GM12878 (cell line): ENCODE measurements around the gene NCKIPSD. TPM values are rescaled to one million over a fixed set of nuclear protein-coding genes. Genes with fewer than 3 reads are reported as not detected.

Experiments used
- microRNA-seq: library from miRNA; unstranded; fragments of <30 nt; microRNA quantifications from one replicate; pipeline ENCODE4, GENCODE V29; 2018
- polyA plus RNA-seq, 11 experiments: library from polyadenylated mRNA; depleted of rRNA in 4 of 11; unstranded in 6 of 11; stranded (reverse) in 5 of 11; fragments of >200 nt; fragmentation: Nextera tagmentation in 4 of 11; fragmentation: Illumina TruSeq in 1 of 11; extraction: Ambion mirVana in 4 of 11; extraction: Trizol in 1 of 11; gene quantifications; 1 replicate in 1 of 11; 2 replicates in 10 of 11; pipeline versions ENCODE4 v1.2.1 to v1.2.3, GENCODE V29; 2011 to 2016; ENCODE audit warnings: inconsistent platforms in 2 of 11, missing spikeins in 2 of 11, low read depth in 1 of 11
- small RNA-seq: library from RNA; depleted of rRNA; stranded (forward); fragments of <200 nt; gene quantifications from one replicate; pipeline ENCODE3, GENCODE V24; 2014
- total RNA-seq, 4 experiments: library from RNA; depleted of rRNA in 3 of 4; stranded (reverse); fragments of >200 nt in 3 of 4; fragmentation: Illumina TruSeq in 1 of 4; extraction: Trizol in 1 of 4; gene quantifications; 2 replicates each; pipeline versions ENCODE4 v1.2.1 to v1.2.3, GENCODE V29; 2013 to 2021

Gene NCKIPSD
- total and polyA plus RNA-seq, 10 of the 15 experiments (the other 5 are each of a cell fraction or from before 2014, with no cell fraction given): 0.93 to 31.6 (median 15.2) TPM

Small RNA genes lying within 50 kb of the gene (microRNA-seq; reads per million reads assigned to microRNA genes)
- gene MIR4793: not detected

Small RNA genes lying within 50 kb of the gene (small RNA-seq; reads per million reads assigned to genes)
- not detected for gene AC141002.1

Other genes with a start within 250 kb of the NCKIPSD start
Only the 7 nearest of the 15 such genes appear.
- gene UCN2, start 122.1 kb downstream of the NCKIPSD start, total RNA-seq (2014; rRNA removed): not detected in 2 replicates
- not detected in 2 replicates for gene UCN2, start 122.1 kb downstream of the NCKIPSD start, total RNA-seq (2014; rRNA removed; fragmentation: Illumina TruSeq; extraction: Trizol)
- not detected in 2 replicates for gene UCN2, start 122.1 kb downstream of the NCKIPSD start, total RNA-seq (2021)
- gene UCN2, start 122.1 kb downstream of the NCKIPSD start, polyA plus RNA-seq (2011; rRNA removed): not detected in 2 replicates
- not detected in 2 replicates for gene UCN2, start 122.1 kb downstream of the NCKIPSD start, polyA plus RNA-seq (2014; fragmentation: Illumina TruSeq; extraction: Trizol)
- not detected for gene UCN2, start 122.1 kb downstream of the NCKIPSD start, polyA plus RNA-seq (2014; fragmentation: Nextera tagmentation; extraction: Ambion mirVana)
- 0.05 TPM in 1 of 2 replicates, not detected in the other for gene UCN2, start 122.1 kb downstream of the NCKIPSD start, polyA plus RNA-seq (2014; rRNA removed)
- gene UCN2, start 122.1 kb downstream of the NCKIPSD start, polyA plus RNA-seq (2016; fragmentation: Nextera tagmentation; extraction: Ambion mirVana): not detected
- gene COL7A1, start 90.6 kb downstream of the NCKIPSD start, total RNA-seq (2014; rRNA removed): 0.11 and 0.23 TPM in 2 replicates
- 0.28 and 0.31 TPM in 2 replicates for gene COL7A1, start 90.6 kb downstream of the NCKIPSD start, total RNA-seq (2014; rRNA removed; fragmentation: Illumina TruSeq; extraction: Trizol)
- gene COL7A1, start 90.6 kb downstream of the NCKIPSD start, total RNA-seq (2021): 0.64 and 1.9 TPM in 2 replicates
- gene COL7A1, start 90.6 kb downstream of the NCKIPSD start, polyA plus RNA-seq (2011; rRNA removed): 0.32 and 1.4 TPM in 2 replicates
- gene COL7A1, start 90.6 kb downstream of the NCKIPSD start, polyA plus RNA-seq (2014; fragmentation: Illumina TruSeq; extraction: Trizol): 0.24 TPM in 1 of 2 replicates, not detected in the other
- gene COL7A1, start 90.6 kb downstream of the NCKIPSD start, polyA plus RNA-seq (2014; fragmentation: Nextera tagmentation; extraction: Ambion mirVana): under 1 TPM in 1 of 2 experiments, not detected in 1; 0.24 TPM
- 1.0 and 1.3 TPM in 2 replicates for gene COL7A1, start 90.6 kb downstream of the NCKIPSD start, polyA plus RNA-seq (2014; rRNA removed)
- gene COL7A1, start 90.6 kb downstream of the NCKIPSD start, polyA plus RNA-seq (2016; fragmentation: Nextera tagmentation; extraction: Ambion mirVana): under 1 TPM; 0.01 to 0.29 TPM
- gene UQCRC1, start 76.3 kb downstream of the NCKIPSD start, total RNA-seq (2014; rRNA removed): 220 and 233 TPM in 2 replicates
- gene UQCRC1, start 76.3 kb downstream of the NCKIPSD start, total RNA-seq (2014; rRNA removed; fragmentation: Illumina TruSeq; extraction: Trizol): 210 and 214 TPM in 2 replicates
- gene UQCRC1, start 76.3 kb downstream of the NCKIPSD start, total RNA-seq (2021): 254 and 259 TPM in 2 replicates
- gene UQCRC1, start 76.3 kb downstream of the NCKIPSD start, polyA plus RNA-seq (2011; rRNA removed): 274 and 426 TPM in 2 replicates
- gene UQCRC1, start 76.3 kb downstream of the NCKIPSD start, polyA plus RNA-seq (2014; fragmentation: Illumina TruSeq; extraction: Trizol): 161 and 223 TPM in 2 replicates
- 100 to 1,000 TPM; 116 to 188 TPM for gene UQCRC1, start 76.3 kb downstream of the NCKIPSD start, polyA plus RNA-seq (2014; fragmentation: Nextera tagmentation; extraction: Ambion mirVana)
- gene UQCRC1, start 76.3 kb downstream of the NCKIPSD start, polyA plus RNA-seq (2014; rRNA removed): 197 and 221 TPM in 2 replicates
- gene UQCRC1, start 76.3 kb downstream of the NCKIPSD start, polyA plus RNA-seq (2016; fragmentation: Nextera tagmentation; extraction: Ambion mirVana): 100 to 1,000 TPM; 374 to 394 TPM
- not detected in 2 replicates for gene TMEM89, start 64.1 kb downstream of the NCKIPSD start, total RNA-seq (2014; rRNA removed)
- not detected in 2 replicates for gene TMEM89, start 64.1 kb downstream of the NCKIPSD start, total RNA-seq (2014; rRNA removed; fragmentation: Illumina TruSeq; extraction: Trizol)
- gene TMEM89, start 64.1 kb downstream of the NCKIPSD start, total RNA-seq (2021): not detected in 2 replicates
- gene TMEM89, start 64.1 kb downstream of the NCKIPSD start, polyA plus RNA-seq (2011; rRNA removed): not detected in 2 replicates
- gene TMEM89, start 64.1 kb downstream of the NCKIPSD start, polyA plus RNA-seq (2014; fragmentation: Illumina TruSeq; extraction: Trizol): not detected in 2 replicates
- gene TMEM89, start 64.1 kb downstream of the NCKIPSD start, polyA plus RNA-seq (2014; fragmentation: Nextera tagmentation; extraction: Ambion mirVana): not detected
- gene TMEM89, start 64.1 kb downstream of the NCKIPSD start, polyA plus RNA-seq (2014; rRNA removed): not detected in 2 replicates
- not detected for gene TMEM89, start 64.1 kb downstream of the NCKIPSD start, polyA plus RNA-seq (2016; fragmentation: Nextera tagmentation; extraction: Ambion mirVana)
- gene SLC26A6, start 50.5 kb downstream of the NCKIPSD start, total RNA-seq (2014; rRNA removed): 17.1 and 17.8 TPM in 2 replicates
- 7.2 and 7.8 TPM in 2 replicates for gene SLC26A6, start 50.5 kb downstream of the NCKIPSD start, total RNA-seq (2014; rRNA removed; fragmentation: Illumina TruSeq; extraction: Trizol)
- gene SLC26A6, start 50.5 kb downstream of the NCKIPSD start, total RNA-seq (2021): 18.8 and 24.9 TPM in 2 replicates
- gene SLC26A6, start 50.5 kb downstream of the NCKIPSD start, polyA plus RNA-seq (2011; rRNA removed): 10.5 and 16.5 TPM in 2 replicates
- 8.9 and 11.9 TPM in 2 replicates for gene SLC26A6, start 50.5 kb downstream of the NCKIPSD start, polyA plus RNA-seq (2014; fragmentation: Illumina TruSeq; extraction: Trizol)
- gene SLC26A6, start 50.5 kb downstream of the NCKIPSD start, polyA plus RNA-seq (2014; fragmentation: Nextera tagmentation; extraction: Ambion mirVana): 1 to 10 TPM; 2.1 to 2.9 TPM
- 20.6 and 22.5 TPM in 2 replicates for gene SLC26A6, start 50.5 kb downstream of the NCKIPSD start, polyA plus RNA-seq (2014; rRNA removed)
- 10 to 100 TPM; 11.2 to 14.7 TPM for gene SLC26A6, start 50.5 kb downstream of the NCKIPSD start, polyA plus RNA-seq (2016; fragmentation: Nextera tagmentation; extraction: Ambion mirVana)
- gene CELSR3, start 23.0 kb downstream of the NCKIPSD start, total RNA-seq (2014; rRNA removed): 0.82 and 0.96 TPM in 2 replicates
- gene CELSR3, start 23.0 kb downstream of the NCKIPSD start, total RNA-seq (2014; rRNA removed; fragmentation: Illumina TruSeq; extraction: Trizol): 0.37 and 0.58 TPM in 2 replicates
- gene CELSR3, start 23.0 kb downstream of the NCKIPSD start, total RNA-seq (2021): 1.6 TPM in 2 replicates
- 0.65 and 1.1 TPM in 2 replicates for gene CELSR3, start 23.0 kb downstream of the NCKIPSD start, polyA plus RNA-seq (2011; rRNA removed)
- 0.48 and 0.56 TPM in 2 replicates for gene CELSR3, start 23.0 kb downstream of the NCKIPSD start, polyA plus RNA-seq (2014; fragmentation: Illumina TruSeq; extraction: Trizol)
- under 1 TPM; 0.08 to 0.18 TPM for gene CELSR3, start 23.0 kb downstream of the NCKIPSD start, polyA plus RNA-seq (2014; fragmentation: Nextera tagmentation; extraction: Ambion mirVana)
- gene CELSR3, start 23.0 kb downstream of the NCKIPSD start, polyA plus RNA-seq (2014; rRNA removed): 1.2 and 1.6 TPM in 2 replicates
- under 1 TPM; 0.34 to 0.35 TPM for gene CELSR3, start 23.0 kb downstream of the NCKIPSD start, polyA plus RNA-seq (2016; fragmentation: Nextera tagmentation; extraction: Ambion mirVana)
- gene IP6K2, start 31.3 kb upstream of the NCKIPSD start, total RNA-seq (2014; rRNA removed): 61.7 and 70.2 TPM in 2 replicates
- gene IP6K2, start 31.3 kb upstream of the NCKIPSD start, total RNA-seq (2014; rRNA removed; fragmentation: Illumina TruSeq; extraction: Trizol): 67.0 and 68.7 TPM in 2 replicates
- gene IP6K2, start 31.3 kb upstream of the NCKIPSD start, total RNA-seq (2021): 57.4 and 59.7 TPM in 2 replicates
- gene IP6K2, start 31.3 kb upstream of the NCKIPSD start, polyA plus RNA-seq (2011; rRNA removed): 77.9 and 95.9 TPM in 2 replicates
- 69.3 and 70.7 TPM in 2 replicates for gene IP6K2, start 31.3 kb upstream of the NCKIPSD start, polyA plus RNA-seq (2014; fragmentation: Illumina TruSeq; extraction: Trizol)
- gene IP6K2, start 31.3 kb upstream of the NCKIPSD start, polyA plus RNA-seq (2014; fragmentation: Nextera tagmentation; extraction: Ambion mirVana): 10 to 100 TPM; 25.8 to 37.6 TPM
- gene IP6K2, start 31.3 kb upstream of the NCKIPSD start, polyA plus RNA-seq (2014; rRNA removed): 77.5 and 82.0 TPM in 2 replicates
- 10 to 100 TPM; 78.6 to 81.7 TPM for gene IP6K2, start 31.3 kb upstream of the NCKIPSD start, polyA plus RNA-seq (2016; fragmentation: Nextera tagmentation; extraction: Ambion mirVana)